Activated CD4-positive, alpha-beta T cell treated with anti-CD3 and anti-CD28 coated beads for 24 hours (primary cell): Measurements from ENCODE around the gene CARD9.
"Not testable (repeated sequence)": the region's sequence is repeated elsewhere in the genome, so short reads cannot be mapped to it uniquely, and the experiment has no call there.

Experiments used
- DNase-seq, 2 donors: peaks; one replicate each; pipeline ENCODE4 v3.0.0-alpha.2; 2020; ENCODE audit warnings: low read depth in 2 of 2

Gene CARD9, protein sequence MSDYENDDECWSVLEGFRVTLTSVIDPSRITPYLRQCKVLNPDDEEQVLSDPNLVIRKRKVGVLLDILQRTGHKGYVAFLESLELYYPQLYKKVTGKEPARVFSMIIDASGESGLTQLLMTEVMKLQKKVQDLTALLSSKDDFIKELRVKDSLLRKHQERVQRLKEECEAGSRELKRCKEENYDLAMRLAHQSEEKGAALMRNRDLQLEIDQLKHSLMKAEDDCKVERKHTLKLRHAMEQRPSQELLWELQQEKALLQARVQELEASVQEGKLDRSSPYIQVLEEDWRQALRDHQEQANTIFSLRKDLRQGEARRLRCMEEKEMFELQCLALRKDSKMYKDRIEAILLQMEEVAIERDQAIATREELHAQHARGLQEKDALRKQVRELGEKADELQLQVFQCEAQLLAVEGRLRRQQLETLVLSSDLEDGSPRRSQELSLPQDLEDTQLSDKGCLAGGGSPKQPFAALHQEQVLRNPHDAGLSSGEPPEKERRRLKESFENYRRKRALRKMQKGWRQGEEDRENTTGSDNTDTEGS

DNA sequence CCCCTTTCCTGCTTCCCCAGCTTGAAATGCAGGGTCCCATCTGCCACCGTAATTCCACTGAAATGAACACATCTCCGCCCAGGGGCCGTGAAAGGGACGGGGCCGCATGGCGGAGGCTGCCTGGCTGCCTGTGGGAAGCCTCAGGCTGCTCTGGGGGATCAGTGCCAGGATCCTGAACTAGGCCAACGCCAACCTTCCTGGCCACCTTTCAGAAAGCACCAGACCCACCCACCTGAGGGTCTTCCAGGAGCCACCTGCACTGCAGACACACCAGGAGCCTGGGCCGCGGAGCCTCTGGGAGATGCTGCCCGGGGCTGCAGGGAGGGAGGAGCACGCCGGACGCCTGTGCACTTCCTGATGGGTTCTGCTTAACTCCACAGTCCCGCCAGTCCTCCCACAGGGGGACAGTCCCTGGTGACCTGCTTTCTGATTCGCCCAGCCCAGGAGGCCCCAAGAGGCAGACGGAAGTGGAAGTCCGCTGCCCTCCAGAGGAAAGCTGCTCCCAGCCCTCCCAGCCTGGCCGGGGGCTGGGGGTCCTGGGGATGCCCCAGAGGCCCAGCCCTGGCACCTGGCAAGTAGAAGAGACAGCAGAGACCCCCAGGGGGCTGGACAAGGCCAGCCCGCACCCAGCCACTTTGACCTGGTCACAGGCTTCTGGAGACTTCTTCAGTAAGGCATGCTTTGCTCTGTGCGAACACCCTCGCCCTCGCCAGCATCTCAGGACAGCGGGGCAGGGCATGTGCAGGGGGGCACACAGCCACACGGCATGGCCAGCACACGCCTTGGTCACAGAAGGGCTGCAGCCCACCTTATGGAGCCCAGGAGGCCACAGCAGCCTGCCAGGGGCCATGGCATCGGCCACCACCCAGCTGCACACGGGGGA is at the start of gene CARD9:
Gene CARD9 (minus strand): TSS at position 370 of the 883 bp plus-strand sequence. CDS start 1,591 bp downstream, outside the sequence.
- no peak for DNase-seq

DNA sequence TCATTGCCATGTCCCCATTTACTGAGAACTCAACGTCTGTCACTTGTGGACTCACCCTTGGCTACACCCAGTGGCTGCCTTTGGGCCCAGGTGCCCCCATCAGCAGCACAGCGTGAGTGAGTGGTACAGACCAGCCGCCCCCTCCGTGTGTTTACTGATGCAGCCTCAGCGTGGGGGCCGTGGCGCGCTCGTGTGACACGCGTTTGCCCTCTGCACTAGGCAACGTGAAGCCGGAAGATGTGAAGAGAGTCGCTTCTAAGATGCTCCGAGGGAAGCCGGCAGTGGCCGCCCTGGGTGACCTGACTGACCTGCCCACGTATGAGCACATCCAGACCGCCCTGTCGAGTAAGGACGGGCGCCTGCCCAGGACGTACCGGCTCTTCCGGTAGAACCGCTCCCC is 49.4 kb upstream of the CARD9 start:
- no peak for DNase-seq

DNA sequence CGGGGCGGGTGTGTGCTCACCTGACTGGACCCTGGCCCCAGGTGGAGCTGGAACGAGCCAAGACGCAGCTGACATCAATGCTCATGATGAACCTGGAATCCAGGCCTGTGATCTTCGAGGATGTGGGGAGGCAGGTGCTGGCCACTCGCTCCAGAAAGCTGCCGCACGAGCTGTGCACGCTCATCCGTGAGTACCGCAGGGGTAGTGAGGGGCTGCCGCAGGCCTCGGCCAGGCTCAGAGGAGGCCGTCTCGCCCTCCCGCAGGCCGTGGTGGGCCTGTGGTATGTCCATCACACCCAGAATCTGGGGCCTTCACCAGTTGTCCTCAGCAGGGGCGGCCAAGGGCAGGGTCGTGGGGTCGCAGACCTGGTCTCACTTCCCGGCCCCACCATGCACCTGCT is 48.3 kb upstream of the CARD9 start:
- DNase-seq: no peak

DNA sequence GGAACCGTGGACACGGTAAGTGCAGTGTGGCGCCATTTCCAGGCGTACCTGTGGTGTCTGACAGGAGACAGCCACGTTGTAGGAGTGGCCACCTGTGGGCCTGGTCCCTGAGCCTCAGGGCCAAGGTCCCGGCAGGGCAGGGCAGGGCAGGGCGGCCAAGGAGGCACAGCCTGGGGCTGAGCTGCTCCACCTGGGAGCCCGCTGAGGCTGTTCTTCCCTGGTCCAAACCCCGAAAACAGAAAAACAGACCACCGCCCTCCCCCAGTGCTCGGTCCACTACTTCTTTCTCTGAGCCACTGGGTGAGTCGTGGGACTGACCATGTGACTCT is 45.6 kb upstream of the CARD9 start:
- DNase-seq: no peak

DNA sequence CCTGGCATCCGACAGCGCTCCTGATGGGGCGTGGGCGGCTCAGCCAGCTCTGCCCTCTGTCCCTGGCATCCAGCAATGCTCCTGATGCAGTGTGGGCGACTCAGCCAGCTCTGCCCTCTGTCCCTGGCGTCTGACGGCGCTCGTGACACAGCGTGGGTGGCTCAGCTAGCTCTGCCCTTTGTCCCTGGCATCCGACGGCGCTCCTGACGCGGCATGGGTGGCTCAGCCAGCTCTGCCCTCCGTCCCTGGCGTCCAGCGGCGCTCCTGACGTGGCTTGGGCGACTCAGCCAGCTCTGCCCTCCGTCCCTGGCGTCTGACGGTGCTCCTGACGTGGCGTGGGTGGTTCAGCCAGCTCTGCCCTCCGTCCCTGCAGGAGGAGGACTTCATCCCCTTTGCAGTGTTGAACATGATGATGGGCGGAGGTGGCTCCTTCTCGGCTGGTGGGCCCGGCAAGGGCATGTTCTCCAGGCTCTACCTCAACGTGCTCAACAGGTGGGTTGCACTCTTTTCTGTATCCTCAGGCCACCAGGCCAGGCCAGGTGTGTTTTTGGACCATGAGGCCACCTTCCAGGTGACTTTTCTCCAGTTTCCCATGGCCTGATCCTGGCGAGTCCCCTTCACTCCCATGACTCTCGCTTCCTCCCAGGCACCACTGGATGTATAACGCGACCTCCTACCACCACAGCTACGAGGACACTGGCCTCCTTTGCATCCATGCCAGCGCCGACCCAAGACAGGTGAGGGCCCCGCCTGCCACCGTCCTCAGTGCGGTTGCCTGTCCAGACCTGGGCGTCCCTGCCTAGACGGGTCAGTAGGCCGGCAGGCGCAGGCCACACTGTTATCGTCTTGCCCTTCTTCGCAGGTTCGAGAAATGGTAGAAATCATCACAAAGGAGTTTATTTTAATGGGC is 45.0 kb upstream of the CARD9 start:
- DNase-seq: no peak

DNA sequence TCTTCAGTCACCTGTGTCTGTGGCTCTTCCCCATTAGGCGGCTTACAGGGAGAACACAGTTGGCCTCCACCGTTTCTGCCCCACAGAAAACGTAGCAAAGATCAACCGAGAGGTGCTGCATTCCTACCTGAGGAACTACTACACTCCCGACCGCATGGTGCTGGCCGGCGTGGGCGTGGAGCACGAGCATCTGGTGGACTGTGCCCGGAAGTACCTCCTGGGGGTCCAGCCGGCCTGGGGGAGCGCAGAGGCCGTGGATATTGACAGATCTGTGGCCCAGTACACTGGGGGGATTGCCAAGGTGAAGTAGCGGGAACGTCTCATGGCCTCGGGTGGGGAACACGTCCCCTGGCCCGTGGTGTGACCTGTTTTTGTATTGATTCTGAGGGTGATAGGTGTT is 43.4 kb upstream of the CARD9 start:
- no peak for DNase-seq

DNA sequence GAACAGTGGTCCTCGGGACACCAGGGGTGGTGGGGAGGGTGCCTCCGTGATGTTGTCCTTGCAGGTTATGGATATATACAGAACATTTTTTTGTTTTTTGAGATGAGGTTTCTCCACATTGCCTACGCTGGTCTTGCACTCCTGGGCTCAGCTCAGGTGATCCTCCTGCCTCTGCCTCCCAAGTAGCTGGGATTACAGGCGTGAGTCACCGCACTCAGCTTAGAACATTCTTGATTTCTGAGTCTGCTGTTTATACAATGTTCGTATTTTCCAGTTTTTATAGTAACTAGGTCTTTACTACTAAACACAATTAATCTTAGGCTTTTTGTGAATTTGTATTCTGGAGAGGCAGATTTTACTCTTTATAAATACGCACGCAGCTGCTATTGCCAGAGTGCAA is 43.0 kb upstream of the CARD9 start:
- no peak for DNase-seq

DNA sequence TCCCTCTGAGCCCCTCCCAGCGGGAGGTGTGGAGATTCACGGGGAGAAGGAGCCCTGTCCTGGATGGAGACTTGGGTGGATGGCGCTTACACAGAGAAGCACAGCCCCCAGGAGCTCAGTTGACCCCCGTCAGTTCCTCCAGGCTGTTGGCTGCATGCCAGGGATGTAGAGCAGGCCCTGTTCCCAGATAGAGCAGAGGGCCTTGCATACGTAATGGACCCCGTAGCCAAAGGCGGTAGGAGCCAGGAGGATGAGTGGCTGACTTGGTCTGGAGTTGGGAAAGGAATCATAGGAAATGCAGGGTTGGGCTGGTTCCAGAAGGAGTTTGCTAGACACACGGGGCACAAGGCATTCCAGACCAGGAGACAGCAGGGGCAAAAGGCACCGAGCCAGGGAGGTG is 39.5 kb upstream of the CARD9 start:
- DNase-seq: no peak

DNA sequence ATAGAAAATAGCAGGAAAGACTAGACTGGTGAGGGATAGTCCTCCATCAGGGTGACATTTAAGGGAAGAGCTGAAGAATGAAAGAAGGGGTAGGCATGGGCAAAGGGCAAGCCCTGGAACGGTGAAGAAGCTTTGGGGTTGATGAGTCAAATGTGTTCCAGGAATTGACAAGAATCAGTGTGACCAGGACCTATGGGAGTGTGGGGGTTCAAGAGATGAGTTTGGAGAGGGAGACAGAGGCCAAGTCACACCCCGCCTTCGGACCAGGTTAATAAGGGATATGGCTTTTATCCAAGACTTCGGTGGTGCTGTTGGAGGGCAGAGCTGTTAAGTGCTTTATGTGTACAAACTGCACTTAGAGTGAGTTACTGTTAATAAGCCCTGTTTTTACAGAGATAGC is 37.9 kb upstream of the CARD9 start:
- no peak for DNase-seq

DNA sequence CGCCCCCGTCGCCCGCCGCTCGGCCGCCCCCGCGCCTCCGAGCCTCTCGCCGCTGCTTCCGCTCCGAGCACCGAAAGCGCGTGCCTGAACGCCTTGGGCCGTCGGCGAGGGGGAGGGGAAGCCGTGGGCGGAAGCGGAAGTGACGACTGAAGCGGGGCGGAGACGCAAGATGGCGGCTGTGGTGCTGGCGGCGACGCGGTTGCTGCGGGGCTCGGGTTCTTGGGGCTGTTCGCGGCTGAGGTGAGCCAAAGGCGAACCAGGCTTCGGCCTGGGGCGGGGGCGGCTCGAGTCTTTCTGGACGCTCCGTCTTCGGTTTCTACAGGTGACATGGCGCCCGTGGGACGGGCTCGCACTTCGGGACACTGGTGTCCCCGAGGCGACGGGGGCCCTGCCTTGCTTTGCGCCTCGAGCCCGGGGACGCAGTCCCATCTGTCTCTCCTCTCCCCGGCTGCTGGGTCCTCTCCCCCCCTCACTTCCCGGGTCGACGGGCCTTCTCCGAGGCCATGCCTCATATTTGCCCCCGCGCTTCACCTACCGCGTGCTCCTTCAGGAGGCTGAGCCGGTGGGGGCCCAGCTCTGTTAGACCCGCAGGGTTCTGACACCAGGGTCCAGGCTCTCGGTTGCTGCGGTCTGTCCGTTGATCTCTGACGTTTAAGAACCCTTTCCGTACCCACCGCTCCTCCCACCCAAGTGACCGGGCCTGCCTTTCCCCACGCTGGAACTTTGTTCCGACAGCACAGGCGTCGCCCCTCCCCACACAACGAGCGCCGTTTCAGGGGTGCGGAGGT is 37.2 kb upstream of the CARD9 start, which contains the start of the genes ENTR1 and PMPCA:
Gene ENTR1 (minus strand): TSS at position 115 of the 788 bp plus-strand sequence. CDS start 217 bp downstream, outside the sequence.
Gene PMPCA (plus strand): TSS at position 159 of the 788 bp plus-strand sequence. CDS start 11 bp downstream, at position 170.
- peak; percentile 97 to 98 for DNase-seq

DNA sequence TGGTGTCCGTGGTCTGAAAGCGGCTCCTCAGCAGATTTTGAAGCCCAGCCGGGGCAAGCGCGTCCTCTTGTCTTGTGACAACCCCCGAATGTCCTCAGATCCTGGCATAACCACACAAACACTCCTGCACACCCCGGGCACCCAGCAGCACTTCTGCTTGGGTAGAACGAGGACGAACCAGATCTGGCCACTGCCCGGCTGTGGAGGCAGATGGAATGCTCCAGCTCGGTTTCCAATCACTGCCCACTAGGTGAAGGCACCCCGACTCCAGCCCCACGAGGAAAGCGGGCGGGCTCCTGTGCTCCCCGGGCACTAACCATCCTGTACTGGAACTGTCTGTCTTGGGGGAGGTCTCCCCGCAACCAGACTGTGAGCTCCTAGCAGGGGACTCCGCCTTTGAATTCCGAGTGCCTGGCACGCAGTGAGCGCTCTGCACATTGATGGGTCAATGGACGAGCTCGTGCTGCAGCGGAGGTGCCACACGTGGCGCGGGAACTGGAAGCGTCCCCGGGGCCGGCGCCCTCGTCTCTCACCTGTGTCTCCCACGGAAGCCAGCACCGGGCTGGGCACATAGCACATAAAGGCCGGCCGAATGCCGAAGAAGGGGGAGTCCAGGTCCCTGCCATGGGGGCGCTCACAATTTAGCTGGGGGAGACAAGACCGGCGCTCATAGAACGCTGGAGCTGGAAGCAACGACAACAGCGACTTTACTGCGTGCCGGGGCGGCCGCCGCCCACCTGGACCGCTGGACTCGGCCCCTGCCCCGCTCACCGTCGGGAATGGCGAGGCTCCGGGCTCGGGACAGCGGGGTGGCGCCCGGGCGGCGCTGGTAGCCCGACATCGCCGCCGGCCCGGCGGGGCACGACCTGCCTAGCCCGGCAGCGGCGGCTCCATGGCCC is 36.3 kb upstream of the CARD9 start:
- no peak for DNase-seq

DNA sequence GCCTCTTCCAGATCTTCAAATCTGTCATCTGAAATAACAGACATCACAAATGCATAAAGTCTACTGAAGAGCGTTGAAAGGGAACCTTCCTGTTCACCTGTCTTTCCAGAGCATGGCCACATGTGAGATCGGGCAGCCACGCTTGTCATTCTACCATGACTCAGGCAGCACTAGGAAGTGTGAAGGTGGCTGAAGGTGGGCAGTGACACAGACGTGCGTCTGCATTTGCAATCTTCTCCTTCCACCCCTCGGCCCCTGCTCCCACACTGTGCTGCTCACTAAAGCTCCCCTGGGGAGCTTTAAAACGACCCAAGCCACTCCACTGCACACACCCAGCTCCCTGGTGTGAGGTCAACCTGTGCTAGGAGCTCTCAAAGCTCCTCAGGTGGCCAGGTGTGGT is 34.4 kb upstream of the CARD9 start:
- no peak for DNase-seq

DNA sequence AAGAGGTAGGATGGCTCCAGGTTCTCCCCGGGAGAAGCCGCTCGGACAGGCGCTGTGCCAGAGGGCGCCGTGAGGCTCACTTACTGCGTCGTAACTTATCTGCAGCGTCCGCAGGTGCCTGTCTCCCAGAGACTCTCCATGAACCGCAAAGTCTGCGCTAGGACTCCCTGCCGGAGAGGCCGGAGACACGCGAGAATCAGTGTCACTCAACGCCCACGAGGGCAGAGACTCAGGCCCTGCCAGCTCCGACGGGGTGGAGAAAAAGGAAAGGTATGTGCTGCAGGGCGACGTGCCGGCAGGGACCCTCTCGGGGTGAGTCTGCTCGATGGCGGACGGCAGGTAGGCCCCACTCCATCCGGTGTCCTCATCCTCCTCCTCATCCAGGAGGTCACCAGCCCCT is 33.6 kb upstream of the CARD9 start:
- not testable (repeated sequence) for DNase-seq

DNA sequence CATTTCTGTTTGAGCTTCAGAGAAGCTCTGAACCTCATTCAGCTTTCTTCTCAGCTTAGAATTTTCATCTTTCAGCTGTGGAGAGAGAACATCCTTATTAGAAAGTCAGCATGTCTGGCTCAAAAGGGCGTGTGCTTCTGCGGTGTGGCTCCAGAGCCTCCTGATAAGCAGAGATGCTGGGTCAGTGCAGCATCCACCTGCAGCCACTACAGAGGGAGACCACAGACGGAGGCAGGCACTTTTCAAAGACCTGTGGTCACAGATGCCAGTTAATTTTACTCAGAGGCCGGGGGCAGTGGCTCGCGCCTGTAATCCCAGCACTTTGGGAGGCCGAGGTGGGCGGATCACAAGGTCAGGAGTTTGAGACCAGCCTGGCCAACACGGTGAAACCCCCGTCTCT is 32.4 kb upstream of the CARD9 start:
- DNase-seq: not testable (repeated sequence)

DNA sequence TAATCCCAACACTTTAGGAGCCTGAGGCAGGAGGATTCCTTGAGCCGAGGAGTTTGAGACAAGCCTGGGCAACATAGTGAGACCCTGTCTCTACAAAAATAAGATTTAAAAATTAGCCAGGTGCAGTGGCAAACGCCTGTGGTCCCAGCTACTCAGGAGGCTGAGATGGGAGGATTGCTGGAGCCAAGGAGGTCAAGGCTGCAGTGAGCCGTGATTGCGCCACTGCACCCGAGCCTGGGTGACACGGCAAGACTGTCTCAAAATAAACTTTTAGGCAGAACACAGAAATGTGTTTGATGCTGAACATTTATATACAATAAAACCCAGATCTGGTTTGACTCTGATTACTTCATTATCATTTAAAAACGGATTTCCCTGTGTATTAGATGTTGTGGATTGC is 32.0 kb upstream of the CARD9 start:
- no peak for DNase-seq

DNA sequence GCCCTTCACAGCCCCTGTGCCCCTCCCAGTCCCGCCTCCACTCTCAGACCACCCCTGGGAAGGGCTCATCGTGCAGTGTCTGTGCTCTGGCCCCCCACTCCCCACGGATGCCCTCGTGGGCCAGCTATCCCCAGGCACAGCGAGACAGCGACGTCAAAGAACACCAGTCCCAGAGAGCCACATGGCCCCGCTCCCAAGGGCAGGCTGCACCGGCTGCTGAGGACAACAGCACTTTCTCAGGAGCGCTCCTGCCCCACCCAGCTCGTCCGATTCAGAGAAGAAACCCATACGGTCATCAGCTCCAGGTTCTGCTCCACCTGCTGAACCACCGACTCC is 31.3 kb upstream of the CARD9 start:
- no peak for DNase-seq

DNA sequence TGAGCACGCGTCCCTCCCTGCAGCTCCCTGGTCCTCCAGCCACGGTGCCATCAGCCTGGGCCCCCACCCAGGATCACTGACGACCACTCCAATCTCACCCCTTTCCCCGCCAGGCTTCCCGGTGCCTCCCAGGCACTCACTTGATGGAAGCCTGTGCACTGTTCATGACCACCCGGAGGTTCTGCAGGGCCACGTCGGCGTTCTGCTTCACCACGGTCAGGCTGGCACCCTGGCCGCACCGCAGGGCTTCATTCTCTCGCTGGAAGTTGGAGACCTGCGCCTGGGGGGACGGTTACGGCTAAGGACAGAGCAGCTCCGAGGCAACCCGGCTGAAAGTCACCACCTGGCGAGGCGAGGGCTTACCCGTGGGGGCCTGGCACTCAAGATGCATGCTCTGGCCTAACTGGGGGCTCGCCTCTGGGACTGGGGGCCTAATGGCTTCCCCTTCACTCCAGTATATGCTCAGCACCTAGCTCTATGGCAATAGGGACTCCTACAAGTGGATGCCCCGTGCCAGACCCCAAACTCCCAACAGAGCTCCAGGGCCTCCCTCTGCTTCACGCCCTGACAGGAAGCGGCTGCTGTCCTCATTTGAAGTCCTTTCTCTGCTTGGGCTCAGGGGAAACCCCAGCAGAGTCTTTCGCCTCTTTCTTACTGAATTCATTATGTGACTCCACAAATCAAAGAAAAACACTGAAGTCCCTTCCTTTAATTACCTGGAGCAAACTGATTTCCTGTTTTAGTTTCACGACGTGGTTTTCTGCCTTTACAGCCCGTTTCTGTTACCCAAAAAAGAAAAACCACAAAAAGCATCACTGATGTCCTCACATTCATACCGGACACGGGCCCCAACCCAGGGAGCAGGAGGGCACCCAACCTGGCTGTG is 30.7 kb upstream of the CARD9 start:
- DNase-seq: no peak

DNA sequence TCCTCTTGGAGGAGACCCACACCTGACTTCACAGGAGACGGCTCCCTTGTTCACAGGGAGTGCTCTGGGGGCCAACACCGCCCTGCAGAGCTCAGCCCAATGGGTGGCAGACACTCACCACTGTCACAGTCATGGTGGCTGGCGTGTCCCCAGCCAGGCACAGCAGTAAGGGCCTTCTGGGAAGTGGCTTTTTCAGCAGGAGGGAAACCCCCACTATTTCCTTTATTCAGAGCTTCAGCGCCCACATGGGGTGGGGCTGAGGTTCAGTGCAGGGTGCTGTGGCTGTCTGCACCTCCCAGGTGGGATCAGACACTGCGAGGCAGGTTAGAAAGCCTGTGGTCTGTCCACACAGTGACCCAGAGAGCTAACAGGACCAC is 30.1 kb upstream of the CARD9 start:
- peak; percentile 55 to 57 for DNase-seq

DNA sequence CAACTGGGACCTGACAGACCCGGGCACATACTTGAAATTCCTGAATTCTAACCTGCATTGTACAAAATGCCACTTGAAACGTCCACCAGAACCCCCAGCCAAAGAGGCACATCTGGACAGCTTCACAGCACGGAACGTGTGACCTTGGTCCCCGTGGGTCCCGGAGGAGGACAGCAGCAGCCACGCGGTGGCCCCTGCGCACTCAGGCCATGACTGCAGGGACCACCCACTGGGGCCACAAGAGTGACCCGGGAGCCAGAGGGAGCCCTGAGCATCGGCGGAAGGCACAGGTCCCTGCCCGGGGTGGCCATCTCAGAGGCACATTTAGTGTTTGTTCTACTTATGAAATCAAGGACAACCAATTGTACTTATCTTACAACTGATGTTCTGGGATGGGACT is 28.6 kb upstream of the CARD9 start:
- DNase-seq: no peak
